ENCODE results near the gene PRKAA1. TPM values are rescaled to one million over a fixed set of nuclear protein-coding genes. Genes with fewer than 3 reads are reported as not detected.

Gene PRKAA1
- polyA plus RNA-seq, 1 donor from 2014 or later: 66.9 TPM

DNA sequence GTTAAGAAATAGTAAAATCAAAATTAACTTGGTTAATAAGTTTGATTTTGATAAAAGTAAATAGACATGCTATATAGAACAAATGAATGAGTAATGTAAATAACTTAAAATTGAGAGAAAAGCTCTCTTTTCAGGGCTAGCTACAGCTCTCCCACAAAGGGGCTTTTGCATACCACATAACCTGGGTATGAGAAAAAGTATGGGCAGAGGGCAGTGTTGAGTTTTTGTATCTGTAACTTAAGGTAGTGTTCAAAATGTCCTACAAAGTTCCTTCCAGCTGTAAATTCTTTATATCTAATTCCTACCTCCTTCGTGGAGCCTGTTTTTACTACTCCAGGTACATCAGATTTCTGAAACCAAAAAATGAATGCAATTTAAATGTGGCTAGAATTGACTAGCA lies 23.6 kb downstream of the PRKAA1 start (continued):
- TF ChIP-seq EZH2 (IDR thresholded peaks at IDR 0.05; ENCODE audit: borderline replicate concordance, insufficient read depth, low read length, poor library complexity, severe bottlenecking) (no peak), MXI1 (conservative IDR thresholded peaks at IDR 0.05; ENCODE audit: poor library complexity, severe bottlenecking) (no peak), POLR2AphosphoS5 (IDR thresholded peaks at IDR 0.05) (no peak), RAD21 (conservative IDR thresholded peaks at IDR 0.05) (no peak)

DNA sequence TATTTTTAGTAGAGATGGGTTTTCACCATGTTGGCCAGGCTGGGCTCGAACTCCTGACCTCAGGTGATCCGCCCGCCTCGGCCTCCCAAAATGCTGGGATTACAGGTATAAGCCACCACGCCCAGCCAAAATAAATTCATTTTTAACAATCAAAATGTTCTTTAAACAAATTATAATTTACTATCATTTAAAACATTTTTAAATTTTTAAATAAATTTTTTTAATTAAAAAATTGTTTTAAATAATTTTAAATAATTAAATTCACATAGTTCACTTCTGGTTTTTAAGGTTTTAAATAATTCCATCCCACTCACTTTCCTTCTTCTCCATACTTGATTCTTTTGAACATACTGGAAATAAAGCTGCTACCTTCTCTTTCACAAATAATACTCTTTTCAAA lies 27.4 kb downstream of the PRKAA1 start:
- H3K9me3 ChIP-seq (ENCODE audit: low read length): no peaks in the 10 kb centered on the region
- H3K9ac ChIP-seq (ENCODE audit: low read length): no peak overlapping the region
- no peak overlapping the region for H3K4me2 ChIP-seq (ENCODE audit: low read length)
- H3K27ac ChIP-seq (ENCODE audit: low read length): no peak overlapping the region
- TF ChIP-seq RAD21 (conservative IDR thresholded peaks at IDR 0.05) (no peak), EP300 (conservative IDR thresholded peaks at IDR 0.05; ENCODE audit: poor library complexity, severe bottlenecking) (no peak), EZH2 (IDR thresholded peaks at IDR 0.05; ENCODE audit: borderline replicate concordance, insufficient read depth, low read length, poor library complexity, severe bottlenecking) (no peak), POLR2AphosphoS5 (IDR thresholded peaks at IDR 0.05) (no peak), SMC3 (conservative IDR thresholded peaks at IDR 0.05; ENCODE audit: poor library complexity) (no peak), TAF1 (IDR thresholded peaks at IDR 0.05; ENCODE audit: low read depth) (no peak), MXI1 (conservative IDR thresholded peaks at IDR 0.05; ENCODE audit: poor library complexity, severe bottlenecking) (no peak)
- TF ChIP-seq, protein P1, sequence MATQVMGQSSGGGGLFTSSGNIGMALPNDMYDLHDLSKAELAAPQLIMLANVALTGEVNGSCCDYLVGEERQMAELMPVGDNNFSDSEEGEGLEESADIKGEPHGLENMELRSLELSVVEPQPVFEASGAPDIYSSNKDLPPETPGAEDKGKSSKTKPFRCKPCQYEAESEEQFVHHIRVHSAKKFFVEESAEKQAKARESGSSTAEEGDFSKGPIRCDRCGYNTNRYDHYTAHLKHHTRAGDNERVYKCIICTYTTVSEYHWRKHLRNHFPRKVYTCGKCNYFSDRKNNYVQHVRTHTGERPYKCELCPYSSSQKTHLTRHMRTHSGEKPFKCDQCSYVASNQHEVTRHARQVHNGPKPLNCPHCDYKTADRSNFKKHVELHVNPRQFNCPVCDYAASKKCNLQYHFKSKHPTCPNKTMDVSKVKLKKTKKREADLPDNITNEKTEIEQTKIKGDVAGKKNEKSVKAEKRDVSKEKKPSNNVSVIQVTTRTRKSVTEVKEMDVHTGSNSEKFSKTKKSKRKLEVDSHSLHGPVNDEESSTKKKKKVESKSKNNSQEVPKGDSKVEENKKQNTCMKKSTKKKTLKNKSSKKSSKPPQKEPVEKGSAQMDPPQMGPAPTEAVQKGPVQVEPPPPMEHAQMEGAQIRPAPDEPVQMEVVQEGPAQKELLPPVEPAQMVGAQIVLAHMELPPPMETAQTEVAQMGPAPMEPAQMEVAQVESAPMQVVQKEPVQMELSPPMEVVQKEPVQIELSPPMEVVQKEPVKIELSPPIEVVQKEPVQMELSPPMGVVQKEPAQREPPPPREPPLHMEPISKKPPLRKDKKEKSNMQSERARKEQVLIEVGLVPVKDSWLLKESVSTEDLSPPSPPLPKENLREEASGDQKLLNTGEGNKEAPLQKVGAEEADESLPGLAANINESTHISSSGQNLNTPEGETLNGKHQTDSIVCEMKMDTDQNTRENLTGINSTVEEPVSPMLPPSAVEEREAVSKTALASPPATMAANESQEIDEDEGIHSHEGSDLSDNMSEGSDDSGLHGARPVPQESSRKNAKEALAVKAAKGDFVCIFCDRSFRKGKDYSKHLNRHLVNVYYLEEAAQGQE (IDR thresholded peaks at IDR 0.05; ENCODE audit: borderline replicate concordance): no peak
- TF ChIP-seq, protein P2, sequence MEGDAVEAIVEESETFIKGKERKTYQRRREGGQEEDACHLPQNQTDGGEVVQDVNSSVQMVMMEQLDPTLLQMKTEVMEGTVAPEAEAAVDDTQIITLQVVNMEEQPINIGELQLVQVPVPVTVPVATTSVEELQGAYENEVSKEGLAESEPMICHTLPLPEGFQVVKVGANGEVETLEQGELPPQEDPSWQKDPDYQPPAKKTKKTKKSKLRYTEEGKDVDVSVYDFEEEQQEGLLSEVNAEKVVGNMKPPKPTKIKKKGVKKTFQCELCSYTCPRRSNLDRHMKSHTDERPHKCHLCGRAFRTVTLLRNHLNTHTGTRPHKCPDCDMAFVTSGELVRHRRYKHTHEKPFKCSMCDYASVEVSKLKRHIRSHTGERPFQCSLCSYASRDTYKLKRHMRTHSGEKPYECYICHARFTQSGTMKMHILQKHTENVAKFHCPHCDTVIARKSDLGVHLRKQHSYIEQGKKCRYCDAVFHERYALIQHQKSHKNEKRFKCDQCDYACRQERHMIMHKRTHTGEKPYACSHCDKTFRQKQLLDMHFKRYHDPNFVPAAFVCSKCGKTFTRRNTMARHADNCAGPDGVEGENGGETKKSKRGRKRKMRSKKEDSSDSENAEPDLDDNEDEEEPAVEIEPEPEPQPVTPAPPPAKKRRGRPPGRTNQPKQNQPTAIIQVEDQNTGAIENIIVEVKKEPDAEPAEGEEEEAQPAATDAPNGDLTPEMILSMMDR (IDR thresholded peaks at IDR 0.05; ENCODE audit: poor library complexity, severe bottlenecking): no peak
- H3K4me3 ChIP-seq (ENCODE audit: low read length): no peak overlapping the region
- no peaks in the 10 kb centered on the region for H3K36me3 ChIP-seq (ENCODE audit: insufficient read depth, low read length)
- no peaks in the 10 kb centered on the region for H3F3A ChIP-seq (ENCODE audit: insufficient read depth, low read length, poor library complexity, severe bottlenecking)
- H3K27me3 ChIP-seq (ENCODE audit: insufficient read depth, low read depth, low read length): no peaks in the 10 kb centered on the region
- no peak overlapping the region for H2AFZ ChIP-seq (ENCODE audit: low read depth, low read length)
- H4K20me1 ChIP-seq (ENCODE audit: insufficient read depth): no peaks in the 10 kb centered on the region
- no peaks in the 10 kb centered on the region for H3K9me2 ChIP-seq (ENCODE audit: insufficient read depth, low read length)
- no peaks in the 10 kb centered on the region for H3K79me2 ChIP-seq (replicated peaks; ENCODE audit: insufficient read depth, low read length)

DNA sequence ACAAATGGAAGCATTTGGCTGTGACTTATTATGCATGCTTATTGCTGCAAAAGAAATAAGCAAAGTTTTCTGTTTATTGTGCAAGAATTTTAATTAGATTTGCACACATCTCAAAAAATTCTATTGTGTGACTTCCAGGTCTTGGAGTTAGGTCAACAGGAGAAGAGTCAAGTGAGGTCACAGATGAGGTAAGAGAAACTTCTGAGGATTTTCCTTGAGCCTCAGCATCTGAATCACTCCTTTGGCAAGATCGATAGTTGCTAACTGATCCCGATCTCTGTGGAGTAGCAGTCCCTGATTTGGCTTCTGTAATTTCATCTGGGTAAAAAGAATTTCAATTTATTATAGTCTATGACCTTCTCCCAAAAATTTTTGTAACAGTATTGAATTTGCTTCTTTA lies 35.5 kb downstream of the PRKAA1 start:
- no peak overlapping the region for H3K4me2 ChIP-seq (ENCODE audit: low read length)
- H4K20me1 ChIP-seq (ENCODE audit: insufficient read depth): no peaks in the 10 kb centered on the region
- peaks cover 5% of the 10 kb centered on the region for H3K79me2 ChIP-seq (replicated peaks; ENCODE audit: insufficient read depth, low read length)
- no peaks in the 10 kb centered on the region for H3F3A ChIP-seq (ENCODE audit: insufficient read depth, low read length, poor library complexity, severe bottlenecking)
- H3K27me3 ChIP-seq (ENCODE audit: insufficient read depth, low read depth, low read length): no peaks in the 10 kb centered on the region
- H2AFZ ChIP-seq (ENCODE audit: low read depth, low read length): no peak overlapping the region
- TF ChIP-seq RAD21 (conservative IDR thresholded peaks at IDR 0.05) (no peak), POLR2AphosphoS5 (IDR thresholded peaks at IDR 0.05) (no peak)
- TF ChIP-seq, protein P1 (IDR thresholded peaks at IDR 0.05; ENCODE audit: borderline replicate concordance): no peak
- H3K9me2 ChIP-seq (ENCODE audit: insufficient read depth, low read length): no peaks in the 10 kb centered on the region
- H3K27ac ChIP-seq (ENCODE audit: low read length): no peak overlapping the region
- no peak overlapping the region for H3K9ac ChIP-seq (ENCODE audit: low read length)
- H3K4me3 ChIP-seq (ENCODE audit: low read length): no peak overlapping the region
- H3K36me3 ChIP-seq (ENCODE audit: insufficient read depth, low read length): peaks cover 5% of the 10 kb centered on the region
- H3K9me3 ChIP-seq (ENCODE audit: low read length): no peaks in the 10 kb centered on the region

Data from neural cell (in vitro differentiated cells).